HUES6 (cell line): Measurements from ENCODE around the gene CCDC191.

ENCODE experiments used
- H3K27ac ChIP-seq: 2 replicates; pipeline ENCODE4 v1.7.0; 2013; ENCODE audit warnings: low read depth, mild to moderate bottlenecking, low read length, inconsistent platforms
- H3K27me3 ChIP-seq: 2 replicates; pipeline ENCODE4 v1.6.1; 2013; ENCODE audit warnings: low read length; ENCODE audit not compliant: control insufficient read depth, insufficient read depth
- H3K36me3 ChIP-seq: 2 replicates; pipeline ENCODE4 v1.6.1; 2013; ENCODE audit warnings: low read length; ENCODE audit not compliant: control insufficient read depth, insufficient read depth
- H3K4me1 ChIP-seq: 2 replicates; pipeline ENCODE4 v1.6.1; 2013; ENCODE audit warnings: low read length; ENCODE audit not compliant: control insufficient read depth, insufficient read depth
- H3K4me3 ChIP-seq: 2 replicates; pipeline ENCODE4 v1.5.1; 2013; ENCODE audit warnings: low read depth, low read length
- H3K9ac ChIP-seq: one replicate; pipeline ENCODE4 v1.6.1; 2013; ENCODE audit warnings: mild to moderate bottlenecking, low read length
- H3K9me3 ChIP-seq: 2 replicates; pipeline ENCODE4 v1.6.1; 2013; ENCODE audit warnings: low read depth, low read length; ENCODE audit not compliant: control insufficient read depth, insufficient read depth

Gene CCDC191

GRCh38 chr3:113968986-113969385, 87.3 kb downstream of the CCDC191 start:
- peaks cover 9% of the 10 kb centered on the region; the same call in 1 of the 2 replicates for H3K9me3 ChIP-seq
- H3K9ac ChIP-seq = no peak overlapping the region
- no peaks in the 10 kb centered on the region for H3K27me3 ChIP-seq
- H3K36me3 ChIP-seq = no peaks in the 10 kb centered on the region
- H3K27ac ChIP-seq = no peak overlapping the region
- H3K4me3 ChIP-seq = no peak overlapping the region
- no peaks in the 10 kb centered on the region for H3K4me1 ChIP-seq

DNA sequence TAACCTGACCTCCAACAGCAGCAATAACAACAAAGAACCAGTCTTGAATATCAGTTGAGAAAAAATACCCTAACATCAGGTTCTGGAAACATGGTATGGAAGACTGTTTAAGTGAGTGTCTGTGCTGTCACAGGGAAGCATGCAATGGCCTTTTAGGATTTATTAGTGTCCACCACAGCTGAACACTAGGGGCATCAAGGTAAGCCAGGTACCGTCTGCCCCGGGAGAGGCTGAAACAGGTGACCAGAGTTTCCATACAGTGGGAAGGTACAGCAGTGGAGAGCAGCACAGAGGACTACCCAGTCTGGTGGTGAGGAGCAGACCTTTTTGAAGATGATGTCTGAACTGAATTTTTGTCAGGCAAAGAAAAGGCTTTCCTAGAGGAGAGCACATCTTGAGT, 90.2 kb downstream of the CCDC191 start:
- Histone ChIP-seq H3K27ac (no peak overlapping the region), H3K9me3 (no peaks in the 10 kb centered on the region), H3K36me3 (no peaks in the 10 kb centered on the region), H3K4me3 (no peak overlapping the region), H3K9ac (no peak overlapping the region), H3K4me1 (peaks cover 8% of the 10 kb centered on the region; the same call in 1 of the 2 replicates), H3K27me3 (no peaks in the 10 kb centered on the region)

- H3K9ac ChIP-seq = no peak overlapping the region
- no peaks in the 10 kb centered on the region for H3K9me3 ChIP-seq
- H3K27ac ChIP-seq = no peak overlapping the region
- H3K27me3 ChIP-seq = no peaks in the 10 kb centered on the region
- peaks cover 12% of the 10 kb centered on the region; the same call in 1 of the 2 replicates for H3K36me3 ChIP-seq
- no peak overlapping the region for H3K4me3 ChIP-seq
- H3K4me1 ChIP-seq = peaks cover 8% of the 10 kb centered on the region; the same call in 1 of the 2 replicates
Measured at GRCh38 chr3:113963879-113964278, 92.4 kb downstream of the CCDC191 start.

GRCh38 chr3:113954091-113954685, 102.1 kb downstream of the CCDC191 start:
- no peak overlapping the region for H3K9ac ChIP-seq
- peaks cover 9% of the 10 kb centered on the region; the same call in 1 of the 2 replicates for H3K27me3 ChIP-seq
- H3K36me3 ChIP-seq = peaks cover 35% of the 10 kb centered on the region
- no peaks in the 10 kb centered on the region for H3K9me3 ChIP-seq
- H3K27ac ChIP-seq = no peak overlapping the region
- H3K4me3 ChIP-seq = no peak overlapping the region
- no peaks in the 10 kb centered on the region for H3K4me1 ChIP-seq

DNA sequence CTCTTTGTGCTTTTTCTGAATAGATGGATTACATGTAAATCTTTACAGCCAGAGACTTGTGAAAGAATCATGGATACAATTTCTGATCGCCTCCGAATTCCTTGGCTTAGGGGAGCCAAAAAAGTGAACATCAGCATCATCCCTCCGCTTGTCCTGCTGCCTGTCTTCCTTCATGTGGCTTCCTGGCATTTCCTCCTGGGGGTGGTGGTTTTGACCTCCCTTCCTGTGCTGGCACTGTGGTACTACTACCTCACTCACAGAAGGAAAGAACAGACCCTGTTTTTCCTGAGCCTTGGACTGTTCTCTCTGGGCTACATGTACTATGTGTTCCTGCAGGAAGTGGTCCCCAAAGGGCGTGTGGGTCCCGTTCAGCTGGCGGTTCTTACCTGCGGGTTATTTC, 102.6 kb downstream of the CCDC191 start:
- Histone ChIP-seq H3K9ac (no peak overlapping the region), H3K9me3 (no peaks in the 10 kb centered on the region), H3K4me3 (no peak overlapping the region), H3K27ac (no peak overlapping the region), H3K27me3 (peaks cover 14% of the 10 kb centered on the region), H3K36me3 (peaks cover 30% of the 10 kb centered on the region), H3K4me1 (no peaks in the 10 kb centered on the region)

- H3K4me3 ChIP-seq = no peak overlapping the region
- H3K4me1 ChIP-seq = no peaks in the 10 kb centered on the region
- no peak overlapping the region for H3K9ac ChIP-seq
- peaks cover 22% of the 10 kb centered on the region for H3K27me3 ChIP-seq
- no peaks in the 10 kb centered on the region for H3K9me3 ChIP-seq
- H3K27ac ChIP-seq = no peak overlapping the region
- peaks cover 22% of the 10 kb centered on the region for H3K36me3 ChIP-seq
Measured at GRCh38 chr3:113952921-113953320, 103.4 kb downstream of the CCDC191 start.

DNA sequence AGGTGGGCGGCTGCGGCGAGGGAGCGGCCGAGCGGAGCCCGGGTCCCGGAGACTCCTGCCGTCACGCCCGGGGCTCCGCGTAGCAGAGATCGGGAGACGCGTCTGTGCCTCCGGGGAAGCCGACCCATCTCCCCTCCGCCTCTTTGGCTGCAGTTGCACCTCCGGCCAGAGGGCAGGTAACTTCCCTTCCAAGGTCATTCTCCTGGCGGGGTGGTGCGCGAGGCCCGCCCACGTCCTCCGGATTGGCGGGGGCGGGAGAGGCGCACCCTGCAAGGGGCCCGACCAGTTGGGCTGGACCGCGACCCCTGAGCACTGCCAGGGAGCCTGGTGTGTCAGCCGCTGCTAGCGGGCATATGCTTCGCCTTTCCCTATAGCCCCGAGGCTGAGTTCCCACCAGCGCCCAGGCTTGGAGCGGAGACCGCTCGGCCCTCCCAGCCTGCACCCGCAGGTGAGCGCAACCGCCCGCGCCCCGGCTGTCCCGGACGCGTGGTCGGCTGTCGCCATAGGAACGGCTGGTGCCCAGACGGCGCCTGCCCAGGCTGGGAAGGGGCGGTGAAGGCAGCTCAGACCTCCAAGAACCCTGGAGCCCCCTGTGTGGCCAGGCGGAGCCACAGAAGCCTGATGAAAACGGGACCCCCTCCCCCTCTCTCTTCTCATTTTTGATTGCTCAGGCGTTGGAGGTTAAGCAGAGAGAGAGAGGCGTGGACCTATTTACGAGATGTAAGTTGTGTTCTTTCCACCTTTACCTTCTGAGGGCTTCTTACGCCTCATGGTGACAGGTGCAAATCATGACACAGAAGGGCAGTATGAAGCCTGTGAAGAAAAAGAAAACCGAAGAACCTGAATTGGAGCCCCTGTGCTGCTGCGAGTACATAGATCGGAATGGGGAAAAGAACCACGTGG, 108.1 kb downstream of the CCDC191 start:
- Histone ChIP-seq H3K4me1 (no peaks in the 10 kb centered on the region), H3K36me3 (no peaks in the 10 kb centered on the region), H3K27me3 (peaks cover 44% of the 10 kb centered on the region), H3K4me3 (peak overlapping the region; percentile 84), H3K9me3 (no peaks in the 10 kb centered on the region), H3K27ac (no peak overlapping the region), H3K9ac (peak overlapping the region; percentile 5)

- no peak within 1 kb of the TSS for H3K27ac ChIP-seq
- H3K4me3 ChIP-seq = peak within 1 kb of the TSS; percentile 84
- no peaks in the 10 kb centered on the region for H3K9me3 ChIP-seq
- H3K4me1 ChIP-seq = peaks cover 3% of the 10 kb centered on the region; the same call in 1 of the 2 replicates
- H3K9ac ChIP-seq = peak within 1 kb of the TSS; percentile 14
- no peaks in the 10 kb centered on the region for H3K36me3 ChIP-seq
- peaks cover 44% of the 10 kb centered on the region for H3K27me3 ChIP-seq
Measured at GRCh38 chr3:113947372-113948014, 108.8 kb downstream of the CCDC191 start, which contains the start of gene ZDHHC23. ZDHHC23 (plus strand) TSS chr3:113948013; CDS start chr3:113948803, 790 bp downstream.

GRCh38 chr3:113946831-113947230, 109.5 kb downstream of the CCDC191 start:
- Histone ChIP-seq H3K4me1 (peaks cover 6% of the 10 kb centered on the region; the same call in 1 of the 2 replicates), H3K27ac (no peak overlapping the region), H3K4me3 (peak overlapping the region; percentile 84), H3K9me3 (no peaks in the 10 kb centered on the region), H3K27me3 (peaks cover 44% of the 10 kb centered on the region), H3K36me3 (no peaks in the 10 kb centered on the region), H3K9ac (no peak overlapping the region)

GRCh38 chr3:113927556-113927955, 128.8 kb downstream of the CCDC191 start:
- H3K9me3 ChIP-seq = peaks cover 5% of the 10 kb centered on the region
- H3K36me3 ChIP-seq = no peaks in the 10 kb centered on the region
- no peaks in the 10 kb centered on the region for H3K27me3 ChIP-seq
- H3K4me3 ChIP-seq = no peak overlapping the region
- no peak overlapping the region for H3K9ac ChIP-seq
- H3K4me1 ChIP-seq = peaks cover 6% of the 10 kb centered on the region
- H3K27ac ChIP-seq = no peak overlapping the region
